Gastroesophageal sphincter (tissue), 4 donors: ENCODE data around the gene GGN. TPM values are rescaled to one million over a fixed set of nuclear protein-coding genes. Genes with fewer than 3 reads are reported as not detected.

Experiments used
- ATAC-seq: fragments of 150-250 bp; one replicate; pipeline ENCODE4 v1.9.1; 2016; ENCODE audit warnings: mild to moderate bottlenecking, moderate library complexity
- H3K27ac ChIP-seq, 4 donors: fragments of 200-600 bp; sonication (generic) in 3 of 4; 1 replicate in 3 of 4; 2 replicates in 1 of 4; pipeline ENCODE4 v1.5.1; 2016 to 2019
- H3K27me3 ChIP-seq: fragments of 200-600 bp; sonication (generic); one replicate; pipeline ENCODE4 v1.5.1; 2019
- H3K36me3 ChIP-seq, 2 donors: fragments of 200-600 bp; sonication (generic); one replicate each; pipeline ENCODE4 v1.5.1; 2019; ENCODE audit warnings: control low read depth in 1 of 2
- H3K4me1 ChIP-seq, 3 donors: fragments of 200-600 bp; sonication (generic); 1 replicate in 2 of 3; 2 replicates in 1 of 3; pipeline ENCODE4 v1.5.1; 2016 to 2019; ENCODE audit warnings: control low read depth in 2 of 3
- H3K4me3 ChIP-seq, 2 donors: fragments of 200-600 bp; sonication (generic); one replicate each; pipeline ENCODE4 v1.5.1; 2019; ENCODE audit warnings: mild to moderate bottlenecking in 1 of 2, moderate library complexity in 1 of 2
- H3K9me3 ChIP-seq, 3 donors: fragments of 200-600 bp; sonication (generic); one replicate each; pipeline ENCODE4 v1.5.1; 2017 to 2019; ENCODE audit warnings: control low read depth in 2 of 3
- EP300 ChIP-seq: sonication (generic); formaldehyde crosslinking; IDR thresholded peaks from one replicate; pipeline ENCODE4 v1.6.1; 2017; ENCODE audit warnings: antibody characterized with exemption, mild to moderate bottlenecking
- POLR2A ChIP-seq, 2 donors: fragments of 450-650 bp; IDR thresholded peaks; one replicate each; pipeline ENCODE4 v1.6.1; 2017; ENCODE audit warnings: antibody characterized with exemption in 2 of 2, mild to moderate bottlenecking in 2 of 2, moderate library complexity in 1 of 2
- POLR2AphosphoS5 ChIP-seq: sonication (generic); formaldehyde crosslinking; IDR thresholded peaks from one replicate; pipeline ENCODE4 v1.6.1; 2017; ENCODE audit warnings: antibody characterized with exemption
- WGBS, 2 donors: methylation state at CpG; one replicate each; pipeline ENCODE4 v1.1.5; 2018; ENCODE audit warnings: low coverage in 1 of 2; 5-methylcytosine and 5-hydroxymethylcytosine counted together
- total RNA-seq, 4 donors: library from RNA; depleted of rRNA; stranded (reverse); fragments of >200 nt; gene quantifications; one replicate each; pipeline ENCODE4 v1.1.0, GENCODE V29; 2016
- TF ChIP-seq, protein P1 (sequence below), 4 experiments: fragments of 200-600 bp in 2 of 4; fragments of 450-650 bp in 2 of 4; sonication (generic) in 1 of 4; IDR thresholded peaks; one replicate each; pipeline ENCODE4 v1.5.1; 2017 to 2019; ENCODE audit warnings: antibody characterized with exemption in 4 of 4, mild to moderate bottlenecking in 2 of 4, moderate library complexity in 2 of 4

Gene GGN
- total RNA-seq, 4 donors from 2014 or later, result 0.12 TPM; not detected in 3

GRCh38 chr19:38391911-38392464, 4.2 kb upstream of the GGN start:
- Histone ChIP-seq H3K9me3 (no peaks in the 10 kb centered on the region), H3K27me3 (peaks cover 51% of the 10 kb centered on the region), H3K4me1 (peaks cover 0 to 32% (median 23%) of the 10 kb centered on the region in 3 donors), H3K4me3 (no peak overlapping the region), H3K27ac (no peak overlapping the region), H3K36me3 (no peaks in the 10 kb centered on the region)
- TF ChIP-seq EP300 (no peak), POLR2AphosphoS5 (no peak), POLR2A (IDR thresholded peaks at IDR 0.05) (no peak)
- TF ChIP-seq, protein P1, sequence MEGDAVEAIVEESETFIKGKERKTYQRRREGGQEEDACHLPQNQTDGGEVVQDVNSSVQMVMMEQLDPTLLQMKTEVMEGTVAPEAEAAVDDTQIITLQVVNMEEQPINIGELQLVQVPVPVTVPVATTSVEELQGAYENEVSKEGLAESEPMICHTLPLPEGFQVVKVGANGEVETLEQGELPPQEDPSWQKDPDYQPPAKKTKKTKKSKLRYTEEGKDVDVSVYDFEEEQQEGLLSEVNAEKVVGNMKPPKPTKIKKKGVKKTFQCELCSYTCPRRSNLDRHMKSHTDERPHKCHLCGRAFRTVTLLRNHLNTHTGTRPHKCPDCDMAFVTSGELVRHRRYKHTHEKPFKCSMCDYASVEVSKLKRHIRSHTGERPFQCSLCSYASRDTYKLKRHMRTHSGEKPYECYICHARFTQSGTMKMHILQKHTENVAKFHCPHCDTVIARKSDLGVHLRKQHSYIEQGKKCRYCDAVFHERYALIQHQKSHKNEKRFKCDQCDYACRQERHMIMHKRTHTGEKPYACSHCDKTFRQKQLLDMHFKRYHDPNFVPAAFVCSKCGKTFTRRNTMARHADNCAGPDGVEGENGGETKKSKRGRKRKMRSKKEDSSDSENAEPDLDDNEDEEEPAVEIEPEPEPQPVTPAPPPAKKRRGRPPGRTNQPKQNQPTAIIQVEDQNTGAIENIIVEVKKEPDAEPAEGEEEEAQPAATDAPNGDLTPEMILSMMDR (IDR thresholded peaks at IDR 0.05), result no peak
- no peak for ATAC-seq
- WGBS, 2 donors, result 40% methylated on average over 2 of the region's 8 CpGs; no CpG with 5 or more reads in 1 of the 2 donors

- Histone ChIP-seq H3K4me3 (no peak overlapping the region), H3K9me3 (no peaks in the 10 kb centered on the region), H3K4me1 (peaks cover 0 to 39% (median 29%) of the 10 kb centered on the region in 3 donors), H3K27me3 (peaks cover 51% of the 10 kb centered on the region), H3K36me3 (peaks cover 0 to 15% of the 10 kb centered on the region in 2 donors), H3K27ac (peak overlapping the region in 1 of 4 donors; percentile 83)
- TF ChIP-seq EP300, result no peak
- TF ChIP-seq, protein P1 (IDR thresholded peaks at IDR 0.05), result no peak
- no peak for TF ChIP-seq POLR2AphosphoS5
- TF ChIP-seq POLR2A (IDR thresholded peaks at IDR 0.05), result no peak
- no peak for ATAC-seq
- 42 to 51% methylated on average over 4 to 6 of the region's 22 CpGs for WGBS, 2 donors
Observed at GRCh38 chr19:38389957-38390924, 2.4 kb upstream of the GGN start.

- H3K4me1 ChIP-seq, result peaks cover 0 to 39% (median 29%) of the 10 kb centered on the region in 3 donors
- H3K9me3 ChIP-seq, result no peaks in the 10 kb centered on the region
- H3K36me3 ChIP-seq, result peaks cover 0 to 24% of the 10 kb centered on the region in 2 donors
- 0 to 6% methylated on average over 1 to 6 of the region's 28 CpGs for WGBS, 2 donors
- TF ChIP-seq EP300 (no peak), POLR2A (IDR thresholded peaks at IDR 0.05) (no peak), POLR2AphosphoS5 (no peak)
- TF ChIP-seq, protein P1 (IDR thresholded peaks at IDR 0.05), result no peak
- no peak for ATAC-seq
- peak overlapping the region in 1 of 2 donors; percentile 59 for H3K4me3 ChIP-seq
- peak overlapping the region in 3 of 4 donors; percentile 48 to 83 (median 77) for H3K27ac ChIP-seq
- H3K27me3 ChIP-seq, result peaks cover 51% of the 10 kb centered on the region
Observed at GRCh38 chr19:38389101-38389925, 1.5 kb upstream of the GGN start.

DNA sequence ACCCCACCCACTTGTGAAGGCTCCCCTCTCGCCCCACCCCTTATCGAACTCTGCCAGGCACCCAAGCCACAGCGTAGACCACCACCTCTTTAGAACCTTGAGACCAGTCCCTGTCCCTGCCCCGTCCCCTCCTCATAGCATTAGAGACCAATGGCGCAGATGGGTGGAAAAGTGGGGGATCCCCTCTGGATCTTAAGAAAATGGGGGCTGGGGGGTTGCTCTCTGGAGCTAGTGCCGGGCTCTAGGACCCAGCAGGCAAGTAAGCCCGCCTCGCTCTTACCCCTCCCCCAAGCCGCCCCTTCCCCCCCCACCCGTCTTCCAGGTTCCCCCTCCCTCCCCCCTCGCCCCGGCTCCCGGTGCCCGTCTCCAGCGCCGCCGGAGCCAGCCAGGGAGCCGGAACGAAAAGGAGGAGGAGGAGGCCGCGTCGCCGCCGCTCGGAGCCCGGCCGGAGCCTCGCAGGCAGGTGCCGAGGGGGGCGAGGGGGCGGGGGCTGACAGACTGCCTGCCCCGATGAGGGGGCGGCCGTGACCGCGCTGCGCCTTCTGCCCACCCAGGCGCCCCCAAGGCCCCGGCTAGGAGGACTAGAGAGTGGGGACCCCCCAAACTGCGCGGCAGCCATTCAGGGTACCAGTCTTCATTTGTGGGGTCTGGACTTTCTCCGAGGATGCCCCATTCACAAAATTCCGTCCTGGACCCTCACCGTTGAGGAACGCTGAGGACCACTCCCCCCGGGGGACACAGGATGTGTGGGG, 691 bp upstream of the GGN start, which contains the start of gene SPRED3:
Gene SPRED3 (plus strand): TSS at position 349 of the 752 bp plus-strand sequence. CDS start 1,606 bp downstream, outside the sequence.
- Histone ChIP-seq H3K36me3 (peaks cover 0 to 32% of the 10 kb centered on the region in 2 donors), H3K4me1 (peaks cover 0 to 39% (median 29%) of the 10 kb centered on the region in 3 donors), H3K27ac (peak within 1 kb of the TSS in 3 of 4 donors; percentile 72 to 83 (median 77)), H3K9me3 (no peaks in the 10 kb centered on the region), H3K4me3 (peak within 1 kb of the TSS; percentile 37 to 59), H3K27me3 (peaks cover 51% of the 10 kb centered on the region)
- 0% methylated on average over 3 of the region's 46 CpGs; no CpG with 5 or more reads in 1 of the 2 donors for WGBS, 2 donors
- TF ChIP-seq POLR2AphosphoS5 (no peak), POLR2A (IDR thresholded peaks at IDR 0.05) (no peak), EP300 (no peak)
- TF ChIP-seq, protein P1 (IDR thresholded peaks at IDR 0.05), result no peak
- peak; percentile 32 for ATAC-seq
